Fibroblast of the aortic adventitia (primary cell): Measurements from ENCODE around the gene HS3ST2. TPM values are rescaled to one million over a fixed set of nuclear protein-coding genes. Genes with fewer than 3 reads are reported as not detected.

Experiments used
- DNase-seq: peaks from one replicate; pipeline ENCODE4 v3.0.0-alpha.2; 2010; ENCODE audit warnings: low read depth
- H3K4me3 ChIP-seq: 2 replicates; pipeline ENCODE4 v1.5.1; 2011; ENCODE audit warnings: low read depth, mild to moderate bottlenecking, control low read depth, low read length, moderate library complexity
- CTCF ChIP-seq: IDR thresholded peaks from 2 replicates; pipeline ENCODE4 v1.5.1; 2011; ENCODE audit warnings: mild to moderate bottlenecking, low read length, control low read depth, inconsistent platforms; ENCODE audit not compliant: insufficient read depth
- total RNA-seq: library from RNA; depleted of rRNA; stranded (reverse); fragments of >200 nt; gene quantifications from 2 replicates; pipeline ENCODE4 v1.2.3, GENCODE V29; 2012; ENCODE audit warnings: low replicate concordance

Gene HS3ST2
- total RNA-seq, 1 donor: not detected

- no peak for TF ChIP-seq CTCF
- no peak overlapping the region for H3K4me3 ChIP-seq
Measured at GRCh38 chr16:22849517-22849916, 35.6 kb downstream of the HS3ST2 start.

GRCh38 chr16:22855231-22855630 is 41.3 kb downstream of the HS3ST2 start:
- no peak overlapping the region for H3K4me3 ChIP-seq
- TF ChIP-seq CTCF: no peak
- DNase-seq: no peak

More at GRCh38 chr16:22849517-22849916, 35.6 kb downstream of the HS3ST2 start:
- DNase-seq: no peak

GRCh38 chr16:22857296-22858025 is 43.5 kb downstream of the HS3ST2 start:
- no peak for TF ChIP-seq CTCF

GRCh38 chr16:22859925-22860324 is 46.0 kb downstream of the HS3ST2 start:
- DNase-seq: no peak
- no peak overlapping the region for H3K4me3 ChIP-seq
- no peak for TF ChIP-seq CTCF

More at GRCh38 chr16:22857296-22858025, 43.5 kb downstream of the HS3ST2 start:
- H3K4me3 ChIP-seq: no peak overlapping the region
- DNase-seq: no peak

GRCh38 chr16:22861580-22861979 is 47.6 kb downstream of the HS3ST2 start:
- DNase-seq: no peak
- no peak overlapping the region for H3K4me3 ChIP-seq
- TF ChIP-seq CTCF: no peak

- no peak for DNase-seq
- TF ChIP-seq CTCF: no peak
- no peak overlapping the region for H3K4me3 ChIP-seq
Measured at GRCh38 chr16:22862046-22862445, 48.1 kb downstream of the HS3ST2 start.

GRCh38 chr16:22864375-22864774 is 50.4 kb downstream of the HS3ST2 start:
- no peak overlapping the region for H3K4me3 ChIP-seq
- no peak for DNase-seq
- TF ChIP-seq CTCF: no peak
